ENCODE measurements around the gene CD2AP.

DNA sequence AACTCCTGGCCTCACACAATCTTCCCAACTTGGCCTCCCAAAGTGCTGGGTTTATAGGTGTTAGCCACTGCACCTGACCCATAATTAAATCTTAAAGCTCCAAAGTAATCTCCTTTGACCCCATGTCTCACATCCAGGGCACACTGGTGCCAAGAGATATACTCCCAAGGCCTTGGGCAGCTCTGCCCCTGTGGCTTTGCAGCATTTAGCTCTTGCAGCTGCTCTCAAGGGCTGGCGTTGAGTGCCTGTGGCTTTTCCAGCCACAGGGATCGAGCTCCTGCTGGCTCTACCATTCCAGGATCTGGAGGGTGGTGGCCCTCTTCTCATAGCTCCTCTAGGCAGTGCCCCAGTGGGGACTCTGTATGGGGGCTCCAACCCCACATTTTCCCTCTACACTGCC lies 49.3 kb upstream of the CD2AP start:
- TF ChIP-seq, protein P1, sequence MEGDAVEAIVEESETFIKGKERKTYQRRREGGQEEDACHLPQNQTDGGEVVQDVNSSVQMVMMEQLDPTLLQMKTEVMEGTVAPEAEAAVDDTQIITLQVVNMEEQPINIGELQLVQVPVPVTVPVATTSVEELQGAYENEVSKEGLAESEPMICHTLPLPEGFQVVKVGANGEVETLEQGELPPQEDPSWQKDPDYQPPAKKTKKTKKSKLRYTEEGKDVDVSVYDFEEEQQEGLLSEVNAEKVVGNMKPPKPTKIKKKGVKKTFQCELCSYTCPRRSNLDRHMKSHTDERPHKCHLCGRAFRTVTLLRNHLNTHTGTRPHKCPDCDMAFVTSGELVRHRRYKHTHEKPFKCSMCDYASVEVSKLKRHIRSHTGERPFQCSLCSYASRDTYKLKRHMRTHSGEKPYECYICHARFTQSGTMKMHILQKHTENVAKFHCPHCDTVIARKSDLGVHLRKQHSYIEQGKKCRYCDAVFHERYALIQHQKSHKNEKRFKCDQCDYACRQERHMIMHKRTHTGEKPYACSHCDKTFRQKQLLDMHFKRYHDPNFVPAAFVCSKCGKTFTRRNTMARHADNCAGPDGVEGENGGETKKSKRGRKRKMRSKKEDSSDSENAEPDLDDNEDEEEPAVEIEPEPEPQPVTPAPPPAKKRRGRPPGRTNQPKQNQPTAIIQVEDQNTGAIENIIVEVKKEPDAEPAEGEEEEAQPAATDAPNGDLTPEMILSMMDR (conservative IDR thresholded peaks at IDR 0.05) = no peak
- no peak for TF ChIP-seq ZFX (IDR thresholded peaks at IDR 0.05)

Measured in C4-2B (cell line).